Cardiac fibroblast (primary cell): ENCODE data around the gene CWC22.

ENCODE experiments used
- DNase-seq, 2 donors: peaks; one replicate each; pipeline versions ENCODE4 v3.0.0 to v3.0.0-alpha.2; 2010; ENCODE audit warnings: low read depth in 2 of 2
- H3K4me3 ChIP-seq, 2 donors: replicated peaks in 1 of 2; 1 replicate in 1 of 2; 2 replicates in 1 of 2; pipeline ENCODE4 v1.5.1; 2011; ENCODE audit warnings: low read depth in 2 of 2, low read length in 2 of 2, mild to moderate bottlenecking in 2 of 2, moderate library complexity in 1 of 2
- CTCF ChIP-seq: IDR thresholded peaks from one replicate; pipeline ENCODE4 v1.5.1; 2011; ENCODE audit warnings: low read depth, mild to moderate bottlenecking, low read length, inconsistent platforms

CWC22 gene

GRCh38 chr2:180040146-180040925 is 33.2 kb upstream of the CWC22 start:
- TF ChIP-seq CTCF, result peak; percentile 30
- DNase-seq, result peak; percentile 95 to 98
- no peak overlapping the region for H3K4me3 ChIP-seq

DNA sequence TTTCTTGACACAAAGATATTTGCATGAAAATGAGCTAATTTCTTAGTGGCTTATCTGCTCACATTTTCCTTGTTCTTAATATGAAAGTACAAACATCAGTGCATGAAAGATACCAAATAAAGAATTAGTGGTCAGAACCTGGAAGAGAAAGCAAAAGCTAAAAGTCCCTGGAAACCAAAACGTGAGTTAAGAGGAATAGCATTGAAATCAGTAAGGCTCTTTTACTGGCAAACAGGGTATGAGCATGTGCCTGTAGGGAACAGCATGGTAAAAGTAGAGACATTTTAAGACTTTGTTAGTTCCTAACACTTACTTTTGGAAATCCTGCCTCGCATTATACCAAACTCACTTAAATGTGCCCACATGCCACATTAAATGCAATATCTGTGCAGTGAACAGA is 31.9 kb upstream of the CWC22 start:
- DNase-seq, result peak in 1 of 2 donors; percentile 29
- no peak for TF ChIP-seq CTCF
- H3K4me3 ChIP-seq, result no peak overlapping the region

GRCh38 chr2:180033993-180034894 is 27.1 kb upstream of the CWC22 start:
- H3K4me3 ChIP-seq, result no peak overlapping the region
- no peak for TF ChIP-seq CTCF
- DNase-seq, result peak; percentile 56 to 81

GRCh38 chr2:180029575-180029974 is 22.5 kb upstream of the CWC22 start:
- no peak overlapping the region for H3K4me3 ChIP-seq
- no peak for DNase-seq
- TF ChIP-seq CTCF, result no peak

DNA sequence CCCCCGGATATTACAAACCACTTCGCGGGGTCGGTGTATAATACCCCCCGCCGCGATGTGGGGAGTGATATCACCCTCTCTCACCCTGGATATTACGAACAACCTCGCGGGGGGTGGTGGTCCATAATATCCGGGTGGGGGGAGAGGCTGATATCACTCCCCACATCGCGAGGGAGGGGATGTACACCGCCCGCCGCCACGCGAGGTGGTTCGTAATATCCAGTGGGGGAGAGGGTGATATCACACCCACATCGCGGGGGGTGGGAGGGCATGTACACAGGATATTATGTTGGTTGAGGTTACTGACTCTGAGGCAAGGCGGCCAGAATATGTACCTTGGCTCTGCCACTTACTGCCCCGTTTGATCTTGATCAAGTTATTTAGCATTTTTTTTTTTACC is 14.8 kb upstream of the CWC22 start:
- DNase-seq, result no peak
- TF ChIP-seq CTCF, result no peak
- H3K4me3 ChIP-seq, result no peak overlapping the region

GRCh38 chr2:180017784-180018183 is 10.7 kb upstream of the CWC22 start:
- TF ChIP-seq CTCF, result no peak
- H3K4me3 ChIP-seq, result no peak overlapping the region
- peak; percentile 86 to 91 for DNase-seq
